Liver (tissue), 9 donors: ENCODE data around the gene ERI3. TPM values are rescaled to one million over a fixed set of nuclear protein-coding genes. Genes with fewer than 3 reads are reported as not detected.

ENCODE experiments used
- DNase-seq: peaks from one replicate; pipeline ENCODE4 v3.0.0-alpha.2; 2017; ENCODE audit warnings: low spot score
- H3K27ac ChIP-seq, 2 donors: one replicate each; pipeline ENCODE4 v1.7.0; 2013; ENCODE audit warnings: inconsistent platforms in 2 of 2, low read length in 2 of 2, control low read depth in 1 of 2, low read depth in 1 of 2, mild to moderate bottlenecking in 1 of 2
- H3K27me3 ChIP-seq, 4 donors: one replicate each; pipeline versions ENCODE4 v1.6.1 to v1.7.0; 2013; ENCODE audit warnings: low read length in 3 of 4, inconsistent platforms in 1 of 4, mild to moderate bottlenecking in 1 of 4, moderate library complexity in 1 of 4; ENCODE audit not compliant: control insufficient read depth in 4 of 4, insufficient read depth in 4 of 4
- H3K36me3 ChIP-seq, 4 donors: one replicate each; pipeline versions ENCODE4 v1.6.1 to v1.7.0; 2013; ENCODE audit warnings: low read length in 3 of 4, mild to moderate bottlenecking in 3 of 4, low read depth in 1 of 4, moderate library complexity in 1 of 4; ENCODE audit not compliant: control insufficient read depth in 4 of 4, insufficient read depth in 3 of 4
- H3K4me1 ChIP-seq, 4 donors: one replicate each; pipeline versions ENCODE4 v1.6.1 to v1.7.0; 2013; ENCODE audit warnings: low read length in 3 of 4, mild to moderate bottlenecking in 3 of 4, moderate library complexity in 1 of 4; ENCODE audit not compliant: control insufficient read depth in 4 of 4, insufficient read depth in 4 of 4
- H3K4me3 ChIP-seq, 3 donors: one replicate each; pipeline versions ENCODE4 v1.6.1 to v1.7.0; 2013; ENCODE audit warnings: low read length in 3 of 3, control low read depth in 1 of 3, low read depth in 1 of 3, mild to moderate bottlenecking in 1 of 3
- H3K9ac ChIP-seq, 2 donors: one replicate each; pipeline ENCODE4 v1.7.0; 2013; ENCODE audit warnings: low read length in 2 of 2, mild to moderate bottlenecking in 2 of 2, moderate library complexity in 2 of 2, control low read depth in 1 of 2, low read depth in 1 of 2
- H3K9me3 ChIP-seq, 4 donors: one replicate each; pipeline versions ENCODE4 v1.6.1 to v1.7.0; 2013; ENCODE audit warnings: low read length in 3 of 4; ENCODE audit not compliant: control insufficient read depth in 4 of 4
- ATF3 ChIP-seq: IDR thresholded peaks from 2 replicates; pipeline ENCODE4 v1.6.1; 2016; ENCODE audit warnings: antibody characterized with exemption
- CTCF ChIP-seq: fragments of 150-350 bp; IDR thresholded peaks from 2 replicates; pipeline ENCODE4 v1.5.1; 2017; ENCODE audit warnings: improper control_type of control experiment, low read depth, low read length; ENCODE audit not compliant: missing input control
- EGR1 ChIP-seq, 2 donors: IDR thresholded peaks; 2 replicates each; pipeline ENCODE4 v1.6.1; 2016 to 2018; ENCODE audit warnings: antibody characterized with exemption in 2 of 2, low read depth in 2 of 2
- FOXA1 ChIP-seq: IDR thresholded peaks from 2 replicates; pipeline ENCODE4 v1.6.1; 2016; ENCODE audit warnings: antibody characterized with exemption
- FOXA2 ChIP-seq: IDR thresholded peaks from 2 replicates; pipeline ENCODE4 v1.6.1; 2016; ENCODE audit warnings: antibody characterized with exemption
- GABPA ChIP-seq, 2 donors: IDR thresholded peaks in 1 of 2; conservative IDR thresholded peaks in 1 of 2; 2 replicates each; pipeline ENCODE4 v1.6.1; 2016; ENCODE audit warnings: antibody characterized with exemption in 2 of 2, mild to moderate bottlenecking in 1 of 2, moderate library complexity in 1 of 2
- HNF4A ChIP-seq, 2 donors: conservative IDR thresholded peaks; 2 replicates each; pipeline ENCODE4 v1.6.1; 2016; ENCODE audit warnings: antibody characterized with exemption in 2 of 2, mild to moderate bottlenecking in 2 of 2
- HNF4G ChIP-seq: IDR thresholded peaks from 2 replicates; pipeline ENCODE4 v1.6.1; 2016; ENCODE audit warnings: antibody characterized with exemption
- JUND ChIP-seq, 2 donors: IDR thresholded peaks; 2 replicates each; pipeline ENCODE4 v1.6.1; 2016; ENCODE audit warnings: antibody characterized with exemption in 2 of 2
- MAX ChIP-seq: IDR thresholded peaks from 2 replicates; pipeline ENCODE4 v1.6.1; 2016; ENCODE audit warnings: antibody characterized with exemption
- NR2F2 ChIP-seq: IDR thresholded peaks from 2 replicates; pipeline ENCODE4 v1.6.1; 2016; ENCODE audit warnings: antibody characterized with exemption
- RAD21 ChIP-seq, 2 donors: IDR thresholded peaks; 2 replicates each; pipeline ENCODE4 v1.6.1; 2016; ENCODE audit warnings: antibody characterized with exemption in 2 of 2, mild to moderate bottlenecking in 2 of 2
- REST ChIP-seq: IDR thresholded peaks from 2 replicates; pipeline ENCODE4 v1.6.1; 2016; ENCODE audit warnings: antibody characterized with exemption, mild to moderate bottlenecking
- RXRA ChIP-seq, 2 donors: IDR thresholded peaks; 2 replicates each; pipeline ENCODE4 v1.6.1; 2017 to 2018; ENCODE audit warnings: antibody characterized with exemption in 2 of 2, mild to moderate bottlenecking in 1 of 2
- SP1 ChIP-seq: IDR thresholded peaks from 2 replicates; pipeline ENCODE4 v1.6.1; 2018; ENCODE audit warnings: antibody characterized with exemption, mild to moderate bottlenecking
- TAF1 ChIP-seq: conservative IDR thresholded peaks from 2 replicates; pipeline ENCODE4 v1.6.1; 2016; ENCODE audit warnings: antibody characterized with exemption, mild to moderate bottlenecking
- YY1 ChIP-seq: IDR thresholded peaks from 2 replicates; pipeline ENCODE4 v1.6.1; 2016; ENCODE audit warnings: antibody characterized with exemption, mild to moderate bottlenecking
- ZBTB33 ChIP-seq: IDR thresholded peaks from 2 replicates; pipeline ENCODE4 v1.6.1; 2016; ENCODE audit warnings: antibody characterized with exemption
- WGBS: extraction: QIAGEN DNeasy Blood & Tissue Kit; methylation state at CpG from one replicate; pipeline ENCODE4 v1.1.7; 2013; 5-methylcytosine and 5-hydroxymethylcytosine counted together
- polyA plus RNA-seq, 2 donors: library from polyadenylated mRNA; stranded (reverse) in 1 of 2; unstranded in 1 of 2; fragments of 200-250 nt in 1 of 2; fragments of >200 nt in 1 of 2; fragmentation: Nextera tagmentation in 1 of 2; extraction: Ambion mirVana in 1 of 2; gene quantifications; one replicate each; pipeline versions ENCODE4 v1.2.1 to v1.2.3, GENCODE V29; 2013 to 2015
- total RNA-seq, 2 donors: library from RNA; depleted of rRNA; stranded (reverse); fragments of >200 nt; gene quantifications; one replicate each; pipeline ENCODE4 v1.2.3, GENCODE V29; 2014
- donor health status: healthy.
- donor health status: healthy.
- donor health status: healthy.
- donor health status: healthy.
- donor health status: healthy.

Gene ERI3
- total and polyA plus RNA-seq, 4 donors = 15.7 to 23.8 (median 21.3) TPM

- Histone ChIP-seq H3K4me3 (no peak overlapping the region), H3K27me3 (no peaks in the 10 kb centered on the region), H3K4me1 (peaks cover 10 to 44% (median 37%) of the 10 kb centered on the region in 4 donors), H3K9me3 (no peaks in the 10 kb centered on the region), H3K36me3 (peaks cover 0 to 7% (median 4%) of the 10 kb centered on the region in 4 donors), H3K27ac (peak overlapping the region; percentile 59 to 80), H3K9ac (no peak overlapping the region)
- WGBS = 29% methylated on average over 2 of the region's 2 CpGs
- DNase-seq = no peak
- TF ChIP-seq NR2F2 = no peak
- TF ChIP-seq HNF4G = peak; percentile 76
- TF ChIP-seq FOXA1 = no peak
- peak in 1 of 2 donors; percentile 49 for TF ChIP-seq RAD21 (IDR thresholded peaks at IDR 0.05)
- TF ChIP-seq YY1 = peak; percentile 84
- TF ChIP-seq CTCF = no peak
- TF ChIP-seq RXRA (IDR thresholded peaks at IDR 0.05) = peak; percentile 90 to 94
- peak; percentile 84 to 89 for TF ChIP-seq HNF4A (conservative IDR thresholded peaks at IDR 0.05)
- TF ChIP-seq ATF3 = peak; percentile 23
- TF ChIP-seq GABPA (IDR thresholded peaks at IDR 0.05 in 1 of 2, conservative IDR thresholded peaks at IDR 0.05 in 1 of 2) = no peak
- peak; percentile 78 for TF ChIP-seq SP1
- no peak for TF ChIP-seq TAF1
- TF ChIP-seq MAX = peak; percentile 26
- peak; percentile 58 for TF ChIP-seq REST
- peak; percentile 24 for TF ChIP-seq ZBTB33
- peak; percentile 61 for TF ChIP-seq FOXA2
- peak; percentile 83 to 88 for TF ChIP-seq JUND (IDR thresholded peaks at IDR 0.05)
- peak in 1 of 2 donors; percentile 10 for TF ChIP-seq EGR1 (IDR thresholded peaks at IDR 0.05; ENCODE audit: low read depth in 2 of 2)
Measured at GRCh38 chr1:44297695-44298400, 57.2 kb downstream of the ERI3 start.
